GM12878 (cell line): ENCODE results near the gene EML1. TPM values are rescaled to one million over a fixed set of nuclear protein-coding genes. Genes with fewer than 3 reads are reported as not detected.

Source experiments
- ATAC-seq: fragments of 200-7000 bp; cut with Tn5 transposase; 3 replicates; pipeline ENCODE4 v1.9.1; 2020; ENCODE audit warnings: mild to moderate bottlenecking, moderate library complexity
- BruUV-seq: library from RNA; stranded (reverse); fragments of 400-500 nt; replicated peaks from 2 replicates; lab custom pipeline; 2021; lab: Mats Ljungman, UMichigan
- CTCF ChIA-PET: fragments of 300-600 bp; sonication (Branson Sonifier 250); formaldehyde crosslinking; extraction: SDS; loops from one replicate; lab custom pipeline; 2021; ENCODE audit warnings: inconsistent platforms; lab: Yijun Ruan, JAX
- POLR2A ChIA-PET: fragments of 350-600 bp; formaldehyde crosslinking; extraction: SDS; loops from one replicate; lab custom pipeline; 2021; ENCODE audit warnings: inconsistent platforms; lab: Charles Lee
- RAD21 ChIA-PET: fragments of 300-600 bp; sonication (Branson Sonifier 250); formaldehyde crosslinking; loops from one replicate; lab custom pipeline; 2023; ENCODE audit warnings: antibody characterized with exemption; ENCODE audit not compliant: unreplicated experiment; lab: Charles Lee
- SMC1A ChIA-PET: fragments of 300-600 bp; sonication (Branson Sonifier 250); formaldehyde crosslinking; loops from one replicate; lab custom pipeline; 2023; ENCODE audit not compliant: unreplicated experiment, uncharacterized antibody; lab: Charles Lee
- DNase-seq: peaks from one replicate; pipeline ENCODE4 v3.0.0-alpha.2; 2011; ENCODE audit warnings: low read depth, low spot score
- FAIRE-seq: peaks from 3 replicates; lab custom pipeline; 2011; peaks lifted over from hg19 to GRCh38; lab: Jason Lieb, UNC
- H2AFZ ChIP-seq: 2 replicates; pipeline ENCODE4 v1.6.0; 2011; ENCODE audit warnings: low read depth, low read length, control low read depth; ENCODE audit not compliant: control insufficient read depth
- H3K27ac ChIP-seq: 2 replicates; pipeline ENCODE4 v1.5.1; 2011; ENCODE audit warnings: control low read depth; ENCODE audit not compliant: control insufficient read depth, insufficient read depth
- H3K27me3 ChIP-seq, 2 experiments: replicated peaks in 1 of 2; 2 replicates each; pipeline versions ENCODE4 v1.6.0 to v1.6.1; 2011; ENCODE audit warnings: low read length in 1 of 2; ENCODE audit not compliant: control insufficient read depth in 2 of 2, insufficient read depth in 2 of 2
- H3K36me3 ChIP-seq, 2 experiments: 2 replicates each; pipeline ENCODE4 v1.5.1; 2011; ENCODE audit warnings: low read length in 1 of 2; ENCODE audit not compliant: control insufficient read depth in 2 of 2, insufficient read depth in 2 of 2
- H3K4me1 ChIP-seq: 2 replicates; pipeline ENCODE4 v1.6.1; 2011; ENCODE audit warnings: mild to moderate bottlenecking, low read length, moderate library complexity, mixed read lengths; ENCODE audit not compliant: control insufficient read depth, insufficient read depth
- H3K4me2 ChIP-seq: 2 replicates; pipeline ENCODE4 v1.6.0; 2011; ENCODE audit warnings: control low read depth; ENCODE audit not compliant: control insufficient read depth, insufficient read depth
- H3K4me3 ChIP-seq: fragments of 200-600 bp; sonication (generic); 2 replicates; pipeline ENCODE4 v1.5.1; 2016
- H3K79me2 ChIP-seq: 2 replicates; pipeline ENCODE4 v1.6.0; 2011; ENCODE audit warnings: low read length; ENCODE audit not compliant: control insufficient read depth, insufficient read depth
- H3K9ac ChIP-seq: 2 replicates; pipeline ENCODE4 v1.8.0; 2011; ENCODE audit warnings: low read length, control low read depth, mixed read lengths; ENCODE audit not compliant: control insufficient read depth, insufficient read depth
- H3K9me3 ChIP-seq: replicated peaks from 3 replicates; pipeline ENCODE4 v1.5.1; 2011; ENCODE audit warnings: mild to moderate bottlenecking, low read length; ENCODE audit not compliant: control insufficient read depth, insufficient read depth
- H4K20me1 ChIP-seq: 2 replicates; pipeline ENCODE4 v1.6.0; 2011; ENCODE audit not compliant: control insufficient read depth, insufficient read depth
- CTCF ChIP-seq, 3 experiments: IDR thresholded peaks in 2 of 3; conservative IDR thresholded peaks in 1 of 3; 2 replicates each; pipeline ENCODE4 v1.5.1; 2011; ENCODE audit warnings: low read depth in 3 of 3, low read length in 3 of 3, mild to moderate bottlenecking in 3 of 3, control low read depth in 2 of 3, moderate library complexity in 2 of 3, inconsistent platforms in 1 of 3, mixed read lengths in 1 of 3; ENCODE audit not compliant: control insufficient read depth in 2 of 3, insufficient read depth in 1 of 3; ENCODE audit errors: extremely low read depth in 1 of 3
- IKZF2 ChIP-seq, 2 experiments: fragments of 450-650 bp; IDR thresholded peaks; 2 replicates each; pipeline ENCODE4 v1.6.1; 2017; ENCODE audit warnings: mild to moderate bottlenecking in 2 of 2, moderate library complexity in 2 of 2
- TCF7 ChIP-seq: IDR thresholded peaks from 2 replicates; pipeline ENCODE4 v1.6.1; 2014; ENCODE audit warnings: antibody characterized with exemption, borderline replicate concordance
- WGBS: methylation state at CpG from one replicate; pipeline ENCODE4 v1.1.6; 2016; ENCODE audit warnings: low lambda C conversion rate; ENCODE audit not compliant: insufficient replicate concordance, insufficient coverage; ENCODE audit errors: missing lambda C conversion rate; 5-methylcytosine and 5-hydroxymethylcytosine counted together
- in situ Hi-C: fragments of 300-500 bp; cut with MboI; formaldehyde crosslinking; loops from 9 replicates; pipeline ENCODE4 v1.14.3; 2018; ENCODE audit warnings: mixed read lengths
- intact Hi-C: fragments of 100-400 bp; cut with micrococcal nuclease; formaldehyde crosslinking; loops from one replicate; pipeline ENCODE4 v1.14.2; 2022; ENCODE audit not compliant: unreplicated experiment
- polyA plus RNA-seq, 11 experiments: library from polyadenylated mRNA; depleted of rRNA in 4 of 11; unstranded in 6 of 11; stranded (reverse) in 5 of 11; fragments of >200 nt; fragmentation: Nextera tagmentation in 4 of 11; fragmentation: Illumina TruSeq in 1 of 11; extraction: Ambion mirVana in 4 of 11; extraction: Trizol in 1 of 11; gene quantifications; 1 replicate in 1 of 11; 2 replicates in 10 of 11; pipeline versions ENCODE4 v1.2.1 to v1.2.3, GENCODE V29; 2011 to 2016; ENCODE audit warnings: inconsistent platforms in 2 of 11, missing spikeins in 2 of 11, low read depth in 1 of 11
- total RNA-seq, 4 experiments: library from RNA; depleted of rRNA in 3 of 4; stranded (reverse); fragments of >200 nt in 3 of 4; fragmentation: Illumina TruSeq in 1 of 4; extraction: Trizol in 1 of 4; gene quantifications; 2 replicates each; pipeline versions ENCODE4 v1.2.1 to v1.2.3, GENCODE V29; 2013 to 2021

EML1 gene
- total and polyA plus RNA-seq, 10 of the 15 experiments (the other 5 are each of a cell fraction or from before 2014, with no cell fraction given): 0.05 to 3.4 (median 0.11) TPM; not detected in 3

- TF ChIP-seq TCF7: no peak
- TF ChIP-seq, all 136 proteins: peak for 0
Observed at GRCh38 chr14:99748529-99748928, 44.7 kb upstream of the EML1 start (continued).

- RAD21 ChIA-PET: no interaction called here
- POLR2A ChIA-PET: no interaction called here
- H3K9me3 ChIP-seq: no peaks in the 10 kb centered on the region
- no peaks in the 10 kb centered on the region for H3K36me3 ChIP-seq
- H4K20me1 ChIP-seq: no peaks in the 10 kb centered on the region
- peak; percentile 58 for ATAC-seq
- TF ChIP-seq IKZF2 (IDR thresholded peaks at IDR 0.05): no peak
- TF ChIP-seq CTCF (IDR thresholded peaks at IDR 0.05 in 2 of 3, conservative IDR thresholded peaks at IDR 0.05 in 1 of 3; ENCODE audit: control insufficient read depth in 2 of 3, extremely low read depth in 1 of 3, insufficient read depth in 1 of 3, low read depth in 3 of 3, low read length in 3 of 3): peak in 1 of 3 experiments; percentile 17; a peak in 1 of 6 replicates
- 53% methylated on average over 13 of the region's 13 CpGs for WGBS
- no peak overlapping the region for H3K4me3 ChIP-seq
- H3K4me2 ChIP-seq: no peak overlapping the region
- SMC1A ChIA-PET: no interaction called here
- no peak overlapping the region for H2AFZ ChIP-seq
- intact Hi-C loops: no loop called here
- FAIRE-seq: no peak
- DNase-seq: no peak
- H3K27me3 ChIP-seq: peaks cover 2 to 6% of the 10 kb centered on the region in 2 experiments; a peak in 2 of 4 replicates
- no peak overlapping the region for H3K27ac ChIP-seq
- BruUV-seq: no TSS peak
- in situ Hi-C loops: no loop called here
- no peaks in the 10 kb centered on the region for H3K79me2 ChIP-seq
- no peak overlapping the region for H3K9ac ChIP-seq
- CTCF ChIA-PET: no interaction called here
- no peaks in the 10 kb centered on the region for H3K4me1 ChIP-seq
Observed at GRCh38 chr14:99749142-99749541, 44.1 kb upstream of the EML1 start.
